GM19452 (cell line): Measurements from ENCODE around the gene CHN2.

Experiments
- ATAC-seq: cut with Tn5 transposase; IDR thresholded peaks from one replicate; pipeline ENCODE4 v1.9.1; 2021; ENCODE audit not compliant: unreplicated experiment

CHN2 gene

DNA sequence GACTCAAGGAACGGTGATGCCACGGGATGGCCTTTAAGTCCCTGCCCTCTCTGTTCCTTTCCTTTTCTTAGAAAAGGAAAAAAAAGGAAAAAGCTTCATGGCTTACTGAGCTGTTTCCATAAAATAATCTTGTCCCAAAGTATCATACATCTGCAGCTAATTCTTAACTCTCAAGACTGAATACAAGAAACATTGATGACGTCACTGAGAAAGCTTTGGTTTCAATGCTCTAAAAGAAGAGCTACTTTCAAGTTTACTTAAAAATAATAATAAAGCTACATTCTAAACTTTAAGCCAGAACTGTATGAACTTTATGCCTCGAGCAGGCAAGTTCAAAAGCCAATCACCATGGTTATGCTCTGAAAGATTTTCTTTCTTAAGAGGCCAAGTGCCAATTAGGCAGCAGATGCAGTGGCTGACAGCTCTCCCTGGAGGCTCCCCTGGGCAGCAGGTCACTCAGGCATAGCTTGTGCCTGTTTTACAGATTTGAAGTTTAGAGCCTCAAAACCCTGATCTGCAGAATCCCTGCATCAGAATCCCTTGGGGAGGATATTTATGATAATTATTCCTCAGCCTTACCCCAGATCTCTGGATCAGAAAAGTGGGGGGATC is 165.0 kb downstream of the CHN2 start:
- no peak for ATAC-seq

DNA sequence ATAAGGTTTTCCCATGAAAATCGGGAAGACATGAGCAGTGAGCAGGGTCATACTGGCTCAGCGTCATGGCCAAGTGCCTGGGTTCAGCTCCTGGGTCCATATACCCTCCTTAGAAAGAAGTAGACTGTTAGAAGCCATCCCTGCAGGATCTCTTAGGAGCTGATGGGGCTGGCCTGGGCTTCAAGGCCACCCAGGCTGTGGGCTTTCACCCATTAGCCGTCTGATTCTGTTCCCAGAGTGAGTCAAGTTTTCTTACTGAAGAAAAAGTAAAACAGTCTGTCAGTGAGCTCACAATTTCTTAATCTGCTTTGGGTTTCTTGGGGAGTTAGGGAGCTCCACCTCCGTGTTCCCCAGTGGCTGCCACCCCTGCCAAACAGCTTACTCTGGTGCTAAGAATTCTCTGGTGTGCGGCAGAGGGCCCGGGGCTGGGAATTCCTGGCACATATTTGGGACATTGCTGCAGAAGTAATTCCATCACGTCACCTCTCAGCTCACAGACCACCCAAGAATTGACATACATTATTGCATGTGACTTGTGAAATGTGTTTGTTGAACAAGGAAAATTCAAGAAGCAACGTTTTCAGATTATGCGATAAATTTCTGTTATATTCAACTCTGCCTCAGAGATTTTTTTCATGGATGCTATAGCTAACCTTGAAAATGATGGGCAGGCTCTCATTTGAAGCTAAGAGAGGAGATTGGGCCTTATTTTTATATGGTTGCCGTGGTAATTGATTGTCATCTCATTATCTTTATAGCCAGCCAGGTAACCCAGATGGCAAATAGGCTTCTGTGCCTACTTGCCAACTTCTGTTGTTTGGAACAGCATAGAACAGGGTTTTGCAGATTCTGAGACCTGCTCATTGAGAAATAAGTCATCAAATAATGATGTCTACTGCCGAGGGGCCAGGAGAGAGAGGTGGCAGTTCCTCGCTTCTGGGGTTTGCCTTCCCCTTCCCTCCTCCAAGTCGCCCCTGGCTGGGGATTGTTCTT is 166.4 kb downstream of the CHN2 start:
- no peak for ATAC-seq

DNA sequence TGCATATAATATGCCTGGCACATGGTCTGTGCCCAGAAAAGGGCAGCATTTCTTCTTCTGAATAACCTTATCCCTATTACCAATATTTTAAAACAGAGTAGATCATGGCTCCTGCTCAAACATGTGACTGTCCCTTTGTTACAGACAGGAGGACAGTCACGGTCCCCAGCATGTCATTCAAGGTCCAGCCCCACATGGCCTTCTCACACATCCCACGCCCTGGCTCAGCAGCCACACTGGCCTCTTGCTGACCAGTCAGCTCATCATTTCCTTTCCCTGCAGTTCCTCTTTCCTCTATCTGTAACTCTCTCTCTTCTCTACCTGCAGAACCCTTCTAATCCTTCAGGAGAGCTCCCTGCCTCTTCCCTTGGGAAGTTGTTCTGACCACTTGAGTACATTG is 167.8 kb downstream of the CHN2 start:
- no peak for ATAC-seq

DNA sequence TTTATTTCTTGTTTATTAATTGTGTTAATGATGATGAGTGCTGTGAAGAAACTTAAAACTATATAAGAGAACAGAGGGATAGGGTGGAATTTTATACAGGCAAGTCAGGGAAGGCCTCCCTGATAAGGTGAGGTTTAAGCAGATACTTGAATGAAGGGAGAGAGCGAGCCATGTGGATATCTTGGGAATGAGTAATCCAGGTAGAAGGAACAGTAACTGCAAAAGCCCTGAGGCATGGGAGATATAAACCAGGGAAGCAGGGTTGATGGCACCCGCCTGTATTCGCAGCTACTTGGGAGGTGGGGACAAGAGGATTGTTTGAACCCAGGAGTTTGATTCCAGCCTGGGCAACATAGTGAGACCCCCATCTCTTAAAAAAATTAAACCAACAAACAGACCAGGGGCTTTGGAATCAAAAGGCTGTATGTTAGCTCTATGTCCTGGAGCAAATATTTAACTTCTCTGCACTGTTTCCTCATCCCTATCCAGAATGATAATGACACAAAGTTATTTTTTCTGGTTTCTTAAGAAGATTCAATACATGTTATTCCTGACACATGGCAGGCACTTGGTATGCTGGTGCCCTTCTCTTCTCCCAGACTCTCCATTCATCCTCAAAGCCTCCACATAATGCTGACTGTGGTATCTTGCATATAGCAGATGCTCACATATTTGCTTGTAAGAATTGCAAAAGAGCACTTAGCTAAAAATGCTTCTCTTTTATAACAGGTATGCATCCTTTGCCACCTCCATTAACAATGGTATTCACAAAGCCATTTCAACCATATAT is 169.3 kb downstream of the CHN2 start:
- ATAC-seq, result no peak

DNA sequence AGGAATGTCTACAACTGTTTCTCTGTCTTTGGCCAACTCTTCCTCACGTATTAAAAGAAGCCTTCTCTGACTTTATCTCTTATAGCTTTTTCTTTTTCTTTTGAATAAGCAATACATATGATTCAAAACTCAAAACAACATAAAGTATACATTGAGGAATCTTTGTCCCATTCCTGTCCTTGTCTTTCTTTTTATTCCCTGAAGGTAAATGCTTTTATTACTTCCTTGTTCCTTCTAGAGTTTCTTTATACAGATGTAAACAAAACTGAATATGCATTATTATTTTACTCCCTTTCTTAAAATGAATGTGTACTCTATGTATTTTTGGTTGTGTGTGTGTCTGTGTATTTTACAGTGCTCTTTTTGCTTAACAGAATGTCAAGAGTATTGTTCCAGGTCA is 170.1 kb downstream of the CHN2 start:
- no peak for ATAC-seq

DNA sequence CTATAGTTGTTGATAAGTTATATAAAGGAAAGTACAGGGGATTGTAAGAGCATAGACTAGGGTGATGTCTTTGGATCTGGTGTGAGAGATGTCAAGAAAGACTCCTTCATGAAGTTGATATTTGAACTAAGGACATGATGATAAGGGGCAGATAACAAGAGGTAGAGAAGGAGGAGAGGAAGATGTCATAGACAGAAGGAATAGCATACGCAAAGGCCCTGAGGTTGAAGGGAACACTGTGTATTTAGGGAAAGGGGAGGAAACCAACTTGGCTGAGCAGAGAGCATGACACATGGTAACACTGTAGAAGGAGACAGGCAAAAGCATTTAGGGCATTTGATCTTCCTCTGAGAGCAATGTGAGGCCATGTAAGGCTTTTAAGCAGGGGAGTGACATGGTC is 170.8 kb downstream of the CHN2 start:
- ATAC-seq, result no peak

DNA sequence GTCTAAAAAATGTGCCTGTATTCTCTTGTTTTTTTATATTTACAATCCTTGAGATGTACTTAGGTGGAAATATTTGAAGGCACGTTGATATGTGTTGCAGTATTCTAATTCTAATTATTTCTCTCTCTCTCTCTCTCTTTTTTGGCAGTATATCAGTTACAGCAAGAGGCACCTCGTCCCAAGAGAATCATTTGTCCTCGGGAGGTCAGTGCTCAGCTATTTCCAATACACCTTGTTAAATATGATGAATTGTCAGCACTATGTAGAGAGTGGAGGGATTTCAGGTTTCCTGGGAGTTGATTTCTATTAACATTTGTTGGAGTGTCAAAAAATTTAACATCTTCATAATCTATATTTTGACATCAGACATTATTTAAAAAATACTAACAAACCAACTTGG is 173.2 kb downstream of the CHN2 start:
- ATAC-seq, result no peak

DNA sequence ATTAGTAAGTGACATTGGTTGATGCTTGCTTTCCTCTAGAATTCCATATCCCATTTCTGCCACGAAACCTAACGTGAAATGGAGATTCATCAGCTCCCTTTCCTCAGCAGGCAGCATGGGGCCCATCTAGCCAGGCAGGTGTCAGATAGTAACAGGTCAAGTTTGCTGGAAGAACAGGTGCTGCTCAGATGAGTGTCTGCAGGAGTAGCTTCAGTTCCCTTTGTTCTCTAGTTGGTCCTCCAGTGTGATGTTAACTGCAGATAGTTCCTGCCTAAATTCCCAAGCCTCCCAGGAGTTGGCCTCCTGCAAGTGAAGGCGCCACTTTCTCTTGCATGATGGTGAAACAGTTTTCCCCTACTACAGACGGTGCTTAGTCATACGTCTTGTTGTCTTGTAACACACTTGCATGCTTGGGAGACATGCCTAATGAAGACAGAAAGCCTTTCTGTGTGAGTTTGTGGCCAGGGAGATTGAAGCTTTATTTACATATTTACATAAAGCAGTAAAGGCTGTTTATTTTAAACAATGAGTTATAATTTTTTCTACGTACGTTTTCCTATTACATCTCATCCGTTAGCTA is 175.4 kb downstream of the CHN2 start:
- no peak for ATAC-seq

DNA sequence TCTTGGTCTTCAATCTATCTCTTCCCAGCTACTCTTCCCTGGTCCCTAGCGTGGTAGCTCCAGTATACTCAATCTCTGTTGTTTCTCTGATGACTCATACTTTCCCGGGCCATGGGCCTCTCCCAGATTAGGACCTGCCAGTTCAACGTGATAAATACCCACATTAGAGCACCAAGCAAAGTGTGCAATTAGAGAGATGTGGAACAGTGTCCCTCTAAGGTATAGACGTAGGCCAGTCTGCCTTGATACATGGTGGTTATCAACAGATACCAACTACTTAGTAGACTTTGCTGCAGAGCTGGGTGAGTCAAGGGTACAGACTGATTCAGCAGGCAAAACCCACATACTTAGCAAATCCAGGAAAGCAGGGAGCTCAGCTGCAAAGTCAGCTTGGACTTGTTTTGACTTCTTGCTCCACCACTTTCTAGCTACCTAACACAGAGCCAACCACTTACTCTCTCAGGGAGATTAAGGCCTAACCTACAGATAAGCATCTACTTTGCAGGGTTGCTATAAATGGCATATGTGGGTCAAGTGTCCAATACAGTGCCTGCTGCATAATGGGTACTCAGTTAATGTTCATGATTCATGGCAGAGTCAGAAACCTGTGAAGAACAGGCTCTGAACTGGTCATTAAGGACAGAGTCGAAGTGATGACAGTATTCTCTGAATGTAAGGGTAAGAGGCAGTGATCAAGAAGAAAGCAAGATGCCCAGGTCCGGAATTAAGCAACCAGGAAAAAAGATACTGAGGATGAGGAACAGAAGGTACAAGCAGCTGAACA is 176.1 kb downstream of the CHN2 start:
- ATAC-seq, result no peak

DNA sequence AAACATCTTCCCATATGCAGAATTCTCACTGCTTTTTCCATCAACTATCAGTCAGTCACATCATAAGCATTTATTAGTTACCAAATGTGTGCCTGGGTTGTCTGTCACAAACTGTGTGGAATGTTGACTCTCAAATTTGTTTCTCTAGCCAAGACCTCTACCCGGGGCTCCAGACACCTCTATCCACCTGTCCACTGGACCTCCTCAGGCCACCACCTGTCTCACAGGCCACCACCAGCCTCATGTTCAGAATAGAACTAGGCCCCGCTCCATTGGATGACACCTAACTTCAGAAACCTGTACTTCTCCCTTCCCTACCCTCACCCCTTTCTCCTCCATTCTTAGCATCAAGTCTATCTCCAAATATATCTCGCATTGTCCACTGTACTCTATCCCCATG is 176.9 kb downstream of the CHN2 start:
- ATAC-seq, result no peak

DNA sequence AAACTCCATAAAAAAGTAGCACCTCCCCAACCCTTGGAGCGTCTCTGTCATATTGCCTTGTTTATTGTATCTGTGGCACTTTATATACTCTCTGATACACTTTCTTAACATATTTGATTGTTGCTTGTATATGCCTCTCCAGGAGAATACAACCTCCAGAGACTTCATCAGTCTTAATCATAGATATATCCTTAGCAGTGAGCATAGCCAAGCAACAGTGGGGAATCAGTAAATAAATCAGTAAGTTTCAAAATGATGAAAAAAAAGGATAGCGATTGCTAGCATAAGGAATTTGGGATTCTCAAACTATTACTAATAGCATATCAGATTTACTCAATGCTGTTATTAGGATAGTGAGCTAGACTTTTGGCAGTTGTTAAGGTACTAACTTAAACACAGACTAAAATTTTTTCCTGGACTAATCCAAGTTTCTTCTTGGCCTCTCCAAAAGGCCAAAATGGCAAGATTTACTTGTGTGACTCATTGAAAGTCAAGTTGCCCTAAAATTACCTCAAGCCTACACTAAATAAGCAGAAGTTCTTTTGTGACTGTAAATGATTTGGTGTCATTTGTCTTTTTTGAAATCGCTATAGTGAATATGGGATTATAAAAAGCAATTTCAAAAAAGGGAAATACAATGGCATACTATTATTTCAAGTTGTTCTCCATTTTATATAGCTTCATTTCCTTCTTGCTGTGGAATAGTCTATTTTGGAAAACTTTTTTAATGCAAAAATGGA is 177.9 kb downstream of the CHN2 start:
- no peak for ATAC-seq

DNA sequence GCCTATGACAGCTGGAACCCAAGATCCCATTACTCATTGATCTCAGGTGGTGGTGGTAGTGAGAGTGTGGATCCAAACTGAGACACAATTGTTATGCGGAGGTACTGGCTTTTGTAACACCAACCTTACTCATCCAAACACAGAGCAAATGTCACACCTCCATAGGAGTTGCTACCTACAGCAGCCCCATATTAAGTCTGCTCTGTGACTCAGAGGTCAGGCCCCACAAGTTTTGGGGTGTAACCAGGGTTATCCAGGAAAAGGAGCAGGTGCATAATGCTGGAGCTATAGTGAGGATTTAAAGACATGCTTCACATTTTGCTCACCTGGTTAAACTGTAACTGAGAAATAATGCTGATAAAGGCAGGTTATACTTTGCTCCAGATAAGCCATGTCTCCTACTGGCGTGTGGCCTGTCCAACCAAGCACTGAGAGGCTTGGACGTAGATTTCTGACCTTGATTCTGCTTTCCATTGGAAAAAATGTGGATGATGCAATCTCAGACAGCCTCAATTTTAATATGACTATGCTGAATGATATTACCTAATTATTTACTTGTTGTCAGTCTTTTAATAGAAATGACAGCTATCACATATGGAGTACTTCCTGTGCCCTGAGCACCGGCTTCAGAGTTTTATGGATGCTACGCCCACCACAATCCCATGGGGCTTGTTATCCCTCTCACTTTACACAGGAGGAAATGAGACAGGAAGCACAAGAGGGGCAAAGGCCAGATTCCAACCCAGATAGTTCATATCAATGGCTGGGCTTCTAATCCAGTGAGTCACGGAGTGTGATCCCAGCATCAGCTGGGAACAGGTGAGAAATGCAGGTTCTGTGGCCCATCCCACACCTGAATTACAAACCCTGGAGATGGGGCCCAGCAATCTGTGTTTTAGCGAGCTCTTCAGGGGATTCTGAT is 181.3 kb downstream of the CHN2 start:
- no peak for ATAC-seq

DNA sequence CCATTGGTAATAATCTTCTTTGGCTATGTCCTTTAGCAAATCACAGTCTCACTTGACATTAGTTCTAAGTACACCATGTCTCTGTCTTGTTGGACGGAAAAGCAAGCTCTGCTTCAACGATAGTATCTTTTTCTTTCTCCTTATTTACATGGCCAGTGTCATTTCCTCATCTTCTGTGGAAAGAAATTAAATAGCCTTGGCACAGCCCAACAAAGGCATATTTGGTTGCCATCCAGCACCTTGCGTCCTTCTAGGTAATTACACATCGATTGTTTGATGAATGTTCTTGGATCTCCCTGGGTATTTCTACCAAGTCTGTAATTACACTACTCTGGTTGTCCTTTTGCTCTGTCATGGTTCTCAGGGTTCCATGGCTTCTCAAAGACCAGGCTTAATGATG is 183.1 kb downstream of the CHN2 start:
- no peak for ATAC-seq

DNA sequence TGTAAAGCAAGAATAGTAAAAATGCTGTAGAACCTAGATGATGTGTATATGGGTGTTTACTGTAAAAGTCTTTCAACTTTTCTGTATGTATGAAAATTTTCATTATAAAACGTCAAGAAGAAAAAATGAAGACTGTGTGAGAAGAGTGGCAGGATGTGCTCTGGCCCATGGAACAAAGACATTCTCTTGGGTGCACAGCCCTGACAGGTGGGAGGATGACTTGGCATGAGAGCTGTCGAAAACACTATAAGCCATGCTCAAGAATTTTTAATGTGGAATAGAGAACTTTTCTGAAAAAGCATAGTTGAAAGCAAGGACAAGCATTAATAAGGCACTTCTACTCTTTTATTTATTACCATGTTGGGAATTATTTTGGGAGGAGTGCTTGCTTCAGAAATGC is 185.0 kb downstream of the CHN2 start:
- ATAC-seq, result no peak

DNA sequence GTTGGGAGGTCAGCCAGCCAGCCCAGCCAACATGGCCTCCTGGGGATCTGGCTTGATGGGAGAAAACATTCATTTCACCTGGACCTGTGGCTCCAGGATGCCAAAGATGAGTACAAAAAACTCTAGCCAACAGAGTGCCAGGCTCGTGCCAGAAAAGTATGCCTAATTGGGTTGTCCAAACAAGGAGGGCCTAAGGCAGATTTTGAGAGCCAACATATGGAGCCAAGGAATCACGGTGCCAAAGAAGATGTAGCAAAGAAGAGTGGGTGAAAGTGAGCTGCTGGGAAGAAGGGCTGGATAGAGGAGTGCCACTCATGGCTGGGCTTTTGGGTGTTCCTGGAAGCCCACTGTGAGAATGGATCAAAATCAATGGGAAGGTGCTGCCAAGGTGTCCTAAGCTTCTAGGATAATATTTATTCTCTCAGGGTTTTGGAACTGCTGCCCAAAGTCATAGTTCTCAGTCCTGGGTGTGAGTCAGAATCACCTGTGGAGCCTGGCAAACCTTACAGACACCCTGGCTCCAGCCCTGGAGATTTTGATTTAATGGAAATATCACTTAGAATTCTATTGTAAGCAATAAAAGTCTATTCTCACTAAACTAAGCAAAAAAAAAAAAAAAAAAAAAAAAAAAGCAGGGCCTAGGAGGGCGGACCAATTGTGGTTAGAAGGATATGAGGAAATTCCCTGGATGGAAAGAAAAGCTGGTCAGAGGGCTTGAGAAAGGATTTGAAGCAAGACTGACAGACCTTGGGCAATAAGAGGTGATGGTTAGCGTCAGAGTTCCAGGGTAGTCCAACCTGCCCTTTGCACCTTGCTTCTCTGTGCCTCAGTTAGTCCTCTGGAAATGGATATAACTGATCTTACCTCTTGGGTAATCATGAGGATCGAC is 186.9 kb downstream of the CHN2 start:
- ATAC-seq, result no peak

DNA sequence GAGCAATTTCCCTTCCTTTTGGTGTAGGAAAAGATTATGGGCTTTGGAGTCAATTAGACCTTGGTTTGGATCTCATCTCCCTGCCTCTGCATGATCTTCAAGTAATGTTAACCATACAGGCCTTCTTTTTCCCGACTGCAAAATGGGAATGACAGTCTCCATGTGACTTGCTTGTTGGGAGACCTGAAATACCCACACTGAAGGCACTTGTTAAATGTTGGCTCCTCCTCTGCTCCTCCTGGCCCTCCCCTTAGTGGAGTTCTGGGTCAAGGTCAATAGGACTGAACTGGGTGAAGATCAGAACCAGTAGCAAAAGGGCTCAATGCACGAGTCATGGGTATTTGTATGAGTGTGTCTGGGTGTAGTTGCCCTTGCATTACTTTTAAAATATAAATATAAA is 189.7 kb downstream of the CHN2 start:
- ATAC-seq, result no peak

DNA sequence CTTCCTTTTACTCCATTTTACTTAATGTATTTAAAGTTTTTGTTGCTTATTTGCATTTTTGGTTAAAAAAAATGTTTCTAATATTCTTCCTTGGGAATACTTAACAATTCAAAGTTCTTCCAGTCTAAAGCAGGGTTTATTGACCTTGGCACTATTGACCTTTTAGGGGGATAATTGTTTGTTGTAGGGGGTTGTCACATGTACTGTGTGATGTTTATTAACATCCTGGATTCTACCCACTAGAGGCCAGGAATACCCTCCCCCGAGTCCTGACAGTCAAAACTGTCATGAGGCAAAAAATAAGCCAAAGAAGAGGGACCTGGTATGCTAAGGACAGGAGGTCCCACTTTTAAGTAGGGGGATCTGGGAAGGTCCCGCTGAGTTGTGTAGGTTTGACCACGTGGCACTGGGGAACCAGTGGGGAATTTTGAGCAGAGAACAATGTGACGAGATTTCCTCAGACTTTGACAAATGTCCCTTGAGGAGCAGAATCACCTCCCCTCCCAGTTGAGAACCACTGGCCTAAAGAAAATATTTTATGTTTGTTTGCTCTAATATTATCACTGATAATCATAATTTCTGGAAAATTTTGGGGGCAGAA is 190.7 kb downstream of the CHN2 start:
- no peak for ATAC-seq
